ENCODE measurements around the gene TENT4A. TPM values are rescaled to one million over a fixed set of nuclear protein-coding genes. Genes with fewer than 3 reads are reported as not detected.

Gene TENT4A
- total and polyA plus RNA-seq, 2 of the 4 experiments (the other 2 are of a cell fraction) = 5.9 to 17.2 TPM

GRCh38 chr5:6750951-6751685 is 37.9 kb downstream of the TENT4A start:
- Histone ChIP-seq H2BK20ac (ENCODE audit: low read depth, low read length) (no peak overlapping the region), H4K8ac (ENCODE audit: low read depth in 2 of 2, low read length in 2 of 2) (no peak overlapping the region), H3K4me1 (ENCODE audit: control insufficient read depth, insufficient read depth, low read length) (no peaks in the 10 kb centered on the region), H2AK9ac (replicated peaks; ENCODE audit: low read depth, low read length, poor library complexity) (no peak overlapping the region), H3K14ac (replicated peaks; ENCODE audit: low read depth, low read length) (no peak overlapping the region), H3K36me3 (ENCODE audit: control insufficient read depth, insufficient read depth, low read length) (peaks cover 63% of the 10 kb centered on the region), H3K56ac (ENCODE audit: extremely low read depth, insufficient read depth, low read length) (no peak overlapping the region), H3K18ac (ENCODE audit: low read depth, low read length) (no peak overlapping the region), H2BK120ac (ENCODE audit: low read depth, low read length) (no peak overlapping the region), H4K91ac (ENCODE audit: insufficient read depth, low read depth, low read length) (no peak overlapping the region), H3K9me1 (ENCODE audit: insufficient read depth, low read length) (no peaks in the 10 kb centered on the region), H2AK5ac (ENCODE audit: low read depth, low read length) (no peak overlapping the region), H3K4me2 (ENCODE audit: low read depth, low read length) (no peak overlapping the region), H3K4ac (ENCODE audit: low read depth, low read length) (no peak overlapping the region), H3K23ac (ENCODE audit: low read depth, low read length) (no peak overlapping the region), H3K4me3 (ENCODE audit: insufficient read depth, low read depth, low read length) (no peak overlapping the region), H2AFZ (replicated peaks; ENCODE audit: low read length, poor library complexity) (no peak overlapping the region), H2BK5ac (ENCODE audit: low read depth, low read length, poor library complexity, severe bottlenecking) (no peak overlapping the region), H3K79me1 (ENCODE audit: low read depth in 1 of 2, low read length in 2 of 2) (peaks cover 42 to 51% of the 10 kb centered on the region in 2 experiments), H3K27ac (ENCODE audit: insufficient read depth, low read length) (no peak overlapping the region), H3K27me3 (ENCODE audit: control insufficient read depth, insufficient read depth, low read length) (no peaks in the 10 kb centered on the region), H3K9me3 (ENCODE audit: control insufficient read depth, insufficient read depth, low read length) (no peaks in the 10 kb centered on the region), H4K20me1 (ENCODE audit: insufficient read depth, low read length) (peaks cover 33% of the 10 kb centered on the region), H4K5ac (ENCODE audit: low read depth, low read length) (no peak overlapping the region), H3K9ac (ENCODE audit: low read depth, low read length) (no peak overlapping the region), H2BK15ac (ENCODE audit: low read depth, low read length) (no peak overlapping the region)
- ATAC-seq (ENCODE audit: low read depth) = no peak
- intact Hi-C loops (cut with micrococcal nuclease) (no loop called here), dilution Hi-C loops (cut with HindIII; ENCODE audit: low sequenced_read_pairs, unreplicated experiment) (no loop called here), in situ Hi-C loops (cut with MboI; ENCODE audit: low sequenced_read_pairs) (no loop called here)
- DNase-seq = no peak
- 100% methylated on average over 5 of the region's 18 CpGs; no CpG with 5 or more reads in 1 of the 2 experiments for WGBS, 2 experiments (ENCODE audit: extremely low coverage in 2 of 2, insufficient read length in 1 of 2)
- ChIA-PET CTCF (interaction anchor here (0.6 kb wide), 1 partner anchor 14 kb away, joined by 3 read pairs; no protein-coding TSS in a partner anchor), POLR2A (ENCODE audit: unreplicated experiment) (no interaction called here)
- TF ChIP-seq MXI1 (IDR thresholded peaks at IDR 0.05; ENCODE audit: borderline replicate concordance, low read depth, low read length) = no peak
- no peak for TF ChIP-seq RAD21 (IDR thresholded peaks at IDR 0.05; ENCODE audit: low read length)
- TF ChIP-seq MAFK (IDR thresholded peaks at IDR 0.05; ENCODE audit: low read depth, low read length) = no peak
- no peak for TF ChIP-seq BHLHE40 (IDR thresholded peaks at IDR 0.05; ENCODE audit: low read depth, low read length)
- no peak for TF ChIP-seq USF2 (IDR thresholded peaks at IDR 0.05; ENCODE audit: low read depth, low read length)
- no peak for TF ChIP-seq ELK1 (IDR thresholded peaks at IDR 0.05; ENCODE audit: borderline replicate concordance, low read depth, low read length)
- no peak for TF ChIP-seq CHD1 (IDR thresholded peaks at IDR 0.05; ENCODE audit: low read depth, low read length)
- TF ChIP-seq MAZ (IDR thresholded peaks at IDR 0.05; ENCODE audit: borderline replicate concordance, low read depth, low read length) = no peak
- no peak for TF ChIP-seq RFX5 (IDR thresholded peaks at IDR 0.05; ENCODE audit: low read depth, low read length)
- no peak for TF ChIP-seq FOS (IDR thresholded peaks at IDR 0.05; ENCODE audit: low read depth, low read length)
- TF ChIP-seq, protein P1, sequence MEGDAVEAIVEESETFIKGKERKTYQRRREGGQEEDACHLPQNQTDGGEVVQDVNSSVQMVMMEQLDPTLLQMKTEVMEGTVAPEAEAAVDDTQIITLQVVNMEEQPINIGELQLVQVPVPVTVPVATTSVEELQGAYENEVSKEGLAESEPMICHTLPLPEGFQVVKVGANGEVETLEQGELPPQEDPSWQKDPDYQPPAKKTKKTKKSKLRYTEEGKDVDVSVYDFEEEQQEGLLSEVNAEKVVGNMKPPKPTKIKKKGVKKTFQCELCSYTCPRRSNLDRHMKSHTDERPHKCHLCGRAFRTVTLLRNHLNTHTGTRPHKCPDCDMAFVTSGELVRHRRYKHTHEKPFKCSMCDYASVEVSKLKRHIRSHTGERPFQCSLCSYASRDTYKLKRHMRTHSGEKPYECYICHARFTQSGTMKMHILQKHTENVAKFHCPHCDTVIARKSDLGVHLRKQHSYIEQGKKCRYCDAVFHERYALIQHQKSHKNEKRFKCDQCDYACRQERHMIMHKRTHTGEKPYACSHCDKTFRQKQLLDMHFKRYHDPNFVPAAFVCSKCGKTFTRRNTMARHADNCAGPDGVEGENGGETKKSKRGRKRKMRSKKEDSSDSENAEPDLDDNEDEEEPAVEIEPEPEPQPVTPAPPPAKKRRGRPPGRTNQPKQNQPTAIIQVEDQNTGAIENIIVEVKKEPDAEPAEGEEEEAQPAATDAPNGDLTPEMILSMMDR (conservative IDR thresholded peaks at IDR 0.05; ENCODE audit: low read depth, low read length) = no peak
- TF ChIP-seq POLR2A (IDR thresholded peaks at IDR 0.05; ENCODE audit: low read depth, low read length) = no peak
- no peak for TF ChIP-seq CEBPB (IDR thresholded peaks at IDR 0.05; ENCODE audit: low read depth, low read length)
- no TSS peak for BruUV-seq (replicated peaks)
